HepG2 (cell line): ENCODE data around the gene SLC38A8. TPM values are rescaled to one million over a fixed set of nuclear protein-coding genes. Genes with fewer than 3 reads are reported as not detected.

Experiments used
- AGO2 ChIP-seq: fragments of 200-400 bp; formaldehyde crosslinking; optimal IDR thresholded peaks from 2 replicates; pipeline ENCODE3; 2017; ENCODE audit warnings: mild to moderate bottlenecking, low read depth, low read length, moderate library complexity
- ERF ChIP-seq: IDR thresholded peaks from 2 replicates; pipeline ENCODE4 v1.6.1; 2018; ENCODE audit warnings: missing biosample characterization, missing genetic modification reagents
- HDAC1 ChIP-seq: sonication (generic); formaldehyde crosslinking; IDR thresholded peaks from 2 replicates; pipeline ENCODE4 v1.5.1; 2020; ENCODE audit warnings: mild to moderate bottlenecking, missing genetic modification reagents
- IRX3 ChIP-seq: sonication (generic); formaldehyde crosslinking; IDR thresholded peaks from 2 replicates; pipeline ENCODE4 v1.8.1; 2023; ENCODE audit warnings: mild to moderate bottlenecking, low read depth, missing genetic modification reagents, borderline replicate concordance
- KDM5B ChIP-seq: sonication (generic); formaldehyde crosslinking; IDR thresholded peaks from 2 replicates; pipeline ENCODE4 v1.4.0; 2020; ENCODE audit warnings: missing genetic modification reagents, mild to moderate bottlenecking, borderline replicate concordance
- MIER3 ChIP-seq: IDR thresholded peaks from 2 replicates; pipeline ENCODE4 v1.6.1; 2016; ENCODE audit warnings: missing compliant biosample characterization, borderline replicate concordance
- MTF2 ChIP-seq: sonication (generic); formaldehyde crosslinking; IDR thresholded peaks from 2 replicates; pipeline ENCODE4 v1.5.0; 2020; ENCODE audit warnings: missing genetic modification reagents, borderline replicate concordance
- MYC ChIP-seq: sonication (generic); formaldehyde crosslinking; IDR thresholded peaks from 2 replicates; pipeline ENCODE4 v1.9.0; 2021; ENCODE audit warnings: missing genetic modification reagents, borderline replicate concordance
- NFKB2 ChIP-seq: sonication (generic); formaldehyde crosslinking; IDR thresholded peaks from 2 replicates; pipeline ENCODE4 v1.4.0; 2020; ENCODE audit warnings: missing genetic modification reagents, borderline replicate concordance
- NRL ChIP-seq: sonication (generic); formaldehyde crosslinking; IDR thresholded peaks from 2 replicates; pipeline ENCODE4 v1.5.0; 2020; ENCODE audit warnings: missing genetic modification reagents, mild to moderate bottlenecking, moderate library complexity, borderline replicate concordance
- POLR2G ChIP-seq: fragments of 200-400 bp; formaldehyde crosslinking; IDR thresholded peaks from 2 replicates; pipeline ENCODE4 v1.6.1; 2018; ENCODE audit warnings: mild to moderate bottlenecking, low read depth, low read length, moderate library complexity
- RFX5 ChIP-seq: IDR thresholded peaks from 2 replicates; pipeline ENCODE4 v1.6.1; 2011; ENCODE audit warnings: low read depth, low read length, improper control_type of control experiment
- RXRA ChIP-seq: sonication (generic); formaldehyde crosslinking; IDR thresholded peaks from 2 replicates; pipeline ENCODE4 v1.5.1; 2020; ENCODE audit warnings: missing genetic modification reagents
- SMARCE1 ChIP-seq: fragments of 450-650 bp; IDR thresholded peaks from 2 replicates; pipeline ENCODE4 v1.6.1; 2017; ENCODE audit warnings: borderline replicate concordance
- TBX2 ChIP-seq: sonication (generic); formaldehyde crosslinking; IDR thresholded peaks from 2 replicates; pipeline ENCODE4 v1.5.0; 2020; ENCODE audit warnings: missing genetic modification reagents, mild to moderate bottlenecking, borderline replicate concordance
- XRCC5 ChIP-seq: fragments of 200-400 bp; formaldehyde crosslinking; optimal IDR thresholded peaks from 2 replicates; pipeline ENCODE3; 2017; ENCODE audit warnings: mild to moderate bottlenecking, low read length
- ZNF292 ChIP-seq: sonication (generic); formaldehyde crosslinking; IDR thresholded peaks from 2 replicates; pipeline ENCODE4 v1.8.1; 2022; ENCODE audit warnings: mild to moderate bottlenecking, low read depth, missing genetic modification reagents, borderline replicate concordance
- ZNF460 ChIP-seq: sonication (generic); formaldehyde crosslinking; IDR thresholded peaks from 2 replicates; pipeline ENCODE4 v1.5.1; 2020; ENCODE audit warnings: missing genetic modification reagents, mild to moderate bottlenecking, borderline replicate concordance
- ZNF615 ChIP-seq: sonication (generic); formaldehyde crosslinking; IDR thresholded peaks from 2 replicates; pipeline ENCODE4 v1.5.0; 2020; ENCODE audit warnings: mild to moderate bottlenecking, missing genetic modification reagents, borderline replicate concordance
- ZNF713 ChIP-seq: sonication (generic); formaldehyde crosslinking; IDR thresholded peaks from 2 replicates; pipeline ENCODE4 v1.4.0; 2020; ENCODE audit warnings: mild to moderate bottlenecking, missing genetic modification reagents
- ZNF780A ChIP-seq: sonication (generic); formaldehyde crosslinking; IDR thresholded peaks from 2 replicates; pipeline ENCODE4 v1.8.0; 2022; ENCODE audit warnings: mild to moderate bottlenecking, missing genetic modification reagents, moderate library complexity
- polyA plus RNA-seq, 8 experiments: library from polyadenylated mRNA; depleted of rRNA in 3 of 8; stranded (reverse) in 7 of 8; unstranded in 1 of 8; fragments of >200 nt; fragmentation: Illumina TruSeq in 4 of 8; extraction: Trizol in 4 of 8; gene quantifications; 2 replicates each; pipeline versions ENCODE4 v1.2.1 to v1.2.3, GENCODE V29; 2011 to 2016; ENCODE audit warnings: low read depth in 4 of 8, missing spikeins in 1 of 8, mixed read lengths in 1 of 8; ENCODE audit not compliant: insufficient read depth in 1 of 8
- total RNA-seq, 5 experiments: library from RNA; depleted of rRNA; stranded (reverse); fragments of >200 nt; fragmentation: Illumina TruSeq; extraction: Trizol; gene quantifications; 2 replicates each; pipeline ENCODE4 v1.2.3, GENCODE V29; 2016; ENCODE audit warnings: low read depth in 1 of 5
- TF ChIP-seq, protein P1 (sequence below): sonication (generic); formaldehyde crosslinking; IDR thresholded peaks from 2 replicates; pipeline ENCODE4 v1.4.0; 2020; ENCODE audit warnings: missing genetic modification reagents, borderline replicate concordance
- TF ChIP-seq, protein P2 (sequence below): fragments of 450-650 bp; IDR thresholded peaks from 2 replicates; pipeline ENCODE4 v1.6.1; 2017; ENCODE audit warnings: mild to moderate bottlenecking
- TF ChIP-seq, protein P3 (sequence below): sonication (generic); IDR thresholded peaks from 2 replicates; pipeline ENCODE4 v1.6.1; 2016; ENCODE audit warnings: low read depth, borderline replicate concordance

Gene SLC38A8
- total and polyA plus RNA-seq, 2 of the 13 experiments (the other 11 are each of a cell fraction or from before 2014, with no cell fraction given): 0.24 to 0.37 TPM

DNA sequence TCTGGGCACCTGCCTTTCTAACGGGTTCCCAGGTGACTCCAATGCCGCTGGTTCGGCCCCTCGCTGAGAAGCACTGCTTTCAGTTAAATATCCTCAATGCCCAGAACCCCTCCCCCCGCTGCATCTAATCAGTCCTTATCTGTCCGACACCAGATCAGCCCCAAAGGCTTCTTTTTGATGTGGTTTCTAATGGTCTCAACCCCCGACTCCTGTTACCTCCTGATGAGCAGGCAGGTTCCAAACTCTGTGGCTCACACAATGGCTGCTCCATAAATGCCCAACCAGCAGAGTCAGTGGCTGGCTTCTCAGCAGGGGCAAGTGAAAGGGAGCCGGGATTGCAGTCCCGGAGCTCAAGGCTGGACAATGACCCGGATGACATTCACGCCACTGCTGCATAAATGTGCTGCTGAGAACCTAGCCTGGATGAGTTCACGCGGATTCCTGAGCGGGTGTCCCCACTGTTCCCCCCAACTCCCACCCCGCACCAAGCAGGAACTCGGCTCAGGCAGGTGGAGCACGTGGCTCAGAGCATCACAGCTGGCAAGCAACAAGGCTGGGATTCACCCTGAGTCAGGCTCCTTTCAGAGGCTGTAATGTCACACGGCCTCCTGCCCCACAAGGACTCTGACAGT, 1.0 kb upstream of the SLC38A8 start (continued):
- TF ChIP-seq ZNF460 (CRISPR knock-in tag): no peak
- TF ChIP-seq MYC (CRISPR knock-in tag): 0 out of 2 replicates have a peak, but pooled peaks have one; percentile 13
- TF ChIP-seq ZNF713 (CRISPR knock-in tag): 0 out of 2 replicates have a peak, but pooled peaks have one; percentile 21
- TF ChIP-seq SMARCE1: no peak
- TF ChIP-seq XRCC5: peak; percentile 7
- no peak for TF ChIP-seq RFX5
- TF ChIP-seq TBX2 (CRISPR knock-in tag): peak; percentile 13; the same call in 1 of the 2 replicates
- TF ChIP-seq NRL (CRISPR knock-in tag): no peak; the same call in 1 of the 2 replicates
- no peak for TF ChIP-seq KDM5B (CRISPR knock-in tag)
- TF ChIP-seq, protein P1, sequence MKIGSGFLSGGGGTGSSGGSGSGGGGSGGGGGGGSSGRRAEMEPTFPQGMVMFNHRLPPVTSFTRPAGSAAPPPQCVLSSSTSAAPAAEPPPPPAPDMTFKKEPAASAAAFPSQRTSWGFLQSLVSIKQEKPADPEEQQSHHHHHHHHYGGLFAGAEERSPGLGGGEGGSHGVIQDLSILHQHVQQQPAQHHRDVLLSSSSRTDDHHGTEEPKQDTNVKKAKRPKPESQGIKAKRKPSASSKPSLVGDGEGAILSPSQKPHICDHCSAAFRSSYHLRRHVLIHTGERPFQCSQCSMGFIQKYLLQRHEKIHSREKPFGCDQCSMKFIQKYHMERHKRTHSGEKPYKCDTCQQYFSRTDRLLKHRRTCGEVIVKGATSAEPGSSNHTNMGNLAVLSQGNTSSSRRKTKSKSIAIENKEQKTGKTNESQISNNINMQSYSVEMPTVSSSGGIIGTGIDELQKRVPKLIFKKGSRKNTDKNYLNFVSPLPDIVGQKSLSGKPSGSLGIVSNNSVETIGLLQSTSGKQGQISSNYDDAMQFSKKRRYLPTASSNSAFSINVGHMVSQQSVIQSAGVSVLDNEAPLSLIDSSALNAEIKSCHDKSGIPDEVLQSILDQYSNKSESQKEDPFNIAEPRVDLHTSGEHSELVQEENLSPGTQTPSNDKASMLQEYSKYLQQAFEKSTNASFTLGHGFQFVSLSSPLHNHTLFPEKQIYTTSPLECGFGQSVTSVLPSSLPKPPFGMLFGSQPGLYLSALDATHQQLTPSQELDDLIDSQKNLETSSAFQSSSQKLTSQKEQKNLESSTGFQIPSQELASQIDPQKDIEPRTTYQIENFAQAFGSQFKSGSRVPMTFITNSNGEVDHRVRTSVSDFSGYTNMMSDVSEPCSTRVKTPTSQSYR: peak; percentile 62; the same call in 1 of the 2 replicates
- TF ChIP-seq ZNF780A (CRISPR knock-in tag): peak; percentile 39; the same call in 1 of the 2 replicates
- TF ChIP-seq HDAC1 (CRISPR knock-in tag): 0 out of 2 replicates have a peak, but pooled peaks have one; percentile 21
- TF ChIP-seq NFKB2: no peak
- no peak for TF ChIP-seq IRX3 (CRISPR knock-in tag)
- TF ChIP-seq POLR2G: no peak
- TF ChIP-seq, protein P2, sequence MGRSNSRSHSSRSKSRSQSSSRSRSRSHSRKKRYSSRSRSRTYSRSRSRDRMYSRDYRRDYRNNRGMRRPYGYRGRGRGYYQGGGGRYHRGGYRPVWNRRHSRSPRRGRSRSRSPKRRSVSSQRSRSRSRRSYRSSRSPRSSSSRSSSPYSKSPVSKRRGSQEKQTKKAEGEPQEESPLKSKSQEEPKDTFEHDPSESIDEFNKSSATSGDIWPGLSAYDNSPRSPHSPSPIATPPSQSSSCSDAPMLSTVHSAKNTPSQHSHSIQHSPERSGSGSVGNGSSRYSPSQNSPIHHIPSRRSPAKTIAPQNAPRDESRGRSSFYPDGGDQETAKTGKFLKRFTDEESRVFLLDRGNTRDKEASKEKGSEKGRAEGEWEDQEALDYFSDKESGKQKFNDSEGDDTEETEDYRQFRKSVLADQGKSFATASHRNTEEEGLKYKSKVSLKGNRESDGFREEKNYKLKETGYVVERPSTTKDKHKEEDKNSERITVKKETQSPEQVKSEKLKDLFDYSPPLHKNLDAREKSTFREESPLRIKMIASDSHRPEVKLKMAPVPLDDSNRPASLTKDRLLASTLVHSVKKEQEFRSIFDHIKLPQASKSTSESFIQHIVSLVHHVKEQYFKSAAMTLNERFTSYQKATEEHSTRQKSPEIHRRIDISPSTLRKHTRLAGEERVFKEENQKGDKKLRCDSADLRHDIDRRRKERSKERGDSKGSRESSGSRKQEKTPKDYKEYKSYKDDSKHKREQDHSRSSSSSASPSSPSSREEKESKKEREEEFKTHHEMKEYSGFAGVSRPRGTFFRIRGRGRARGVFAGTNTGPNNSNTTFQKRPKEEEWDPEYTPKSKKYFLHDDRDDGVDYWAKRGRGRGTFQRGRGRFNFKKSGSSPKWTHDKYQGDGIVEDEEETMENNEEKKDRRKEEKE: no peak
- TF ChIP-seq, protein P3, sequence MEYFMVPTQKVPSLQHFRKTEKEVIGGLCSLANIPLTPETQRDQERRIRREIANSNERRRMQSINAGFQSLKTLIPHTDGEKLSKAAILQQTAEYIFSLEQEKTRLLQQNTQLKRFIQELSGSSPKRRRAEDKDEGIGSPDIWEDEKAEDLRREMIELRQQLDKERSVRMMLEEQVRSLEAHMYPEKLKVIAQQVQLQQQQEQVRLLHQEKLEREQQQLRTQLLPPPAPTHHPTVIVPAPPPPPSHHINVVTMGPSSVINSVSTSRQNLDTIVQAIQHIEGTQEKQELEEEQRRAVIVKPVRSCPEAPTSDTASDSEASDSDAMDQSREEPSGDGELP: 0 out of 2 replicates have a peak, but pooled peaks have one; percentile 5
- 0 out of 2 replicates have a peak, but pooled peaks have one; percentile 51 for TF ChIP-seq MTF2 (CRISPR knock-in tag)
- TF ChIP-seq ERF (CRISPR knock-in tag): 0 out of 2 replicates have a peak, but pooled peaks have one; percentile 1
- 0 out of 2 replicates have a peak, but pooled peaks have one; percentile 10 for TF ChIP-seq MIER3
- TF ChIP-seq AGO2: no peak
- 0 out of 2 replicates have a peak, but pooled peaks have one; percentile 38 for TF ChIP-seq ZNF615 (CRISPR knock-in tag)
- 0 out of 2 replicates have a peak, but pooled peaks have one; percentile 0 for TF ChIP-seq RXRA (CRISPR knock-in tag)
- TF ChIP-seq ZNF292 (CRISPR knock-in tag): peak; percentile 46; the same call in 1 of the 2 replicates
